ENCODE measurements around the gene ZNF513.
A peak's percentile ranks its signal among the peaks of the same experiment; 100 is the strongest.

The ZNF513 gene

DNA sequence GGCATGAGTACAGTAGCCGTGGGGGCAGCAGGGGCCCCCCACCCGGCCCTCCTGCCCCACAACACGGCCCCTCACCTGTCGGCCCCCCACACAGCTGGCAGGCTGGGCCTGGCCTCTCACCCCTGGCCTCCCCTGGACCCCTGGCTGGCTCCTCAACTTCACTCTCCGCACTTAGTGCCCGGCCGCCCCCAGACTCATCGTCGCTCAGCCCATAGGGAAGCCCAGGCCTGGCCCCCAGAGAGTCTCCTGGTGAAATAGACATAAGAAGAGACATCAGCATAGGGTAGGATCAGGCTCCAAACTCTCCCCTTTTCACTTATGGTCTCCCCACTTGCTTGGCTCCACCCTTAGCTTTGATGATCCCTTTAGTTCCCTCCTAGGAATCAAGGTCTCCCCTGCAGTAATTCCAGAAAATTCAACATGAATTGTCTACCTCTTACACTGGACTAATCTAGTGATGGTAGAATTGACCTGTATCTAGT lies 1.7 kb downstream of the ZNF513 start:
- Histone ChIP-seq H3K27me3 (no peaks in the 10 kb centered on the region), H3K4me3 (ENCODE audit: low read depth in 1 of 2, low read length in 1 of 2) (no peak overlapping the region), H3K4me1 (ENCODE audit: control insufficient read depth in 1 of 2, insufficient read depth in 1 of 2, low read depth in 1 of 2, low read length in 1 of 2) (peaks cover 14 to 22% of the 10 kb centered on the region in 2 experiments), H3K36me3 (peaks cover 75% of the 10 kb centered on the region), H3K9me3 (no peaks in the 10 kb centered on the region), H3K27ac (peak overlapping the region; percentile 96)
- TF ChIP-seq, protein P1, sequence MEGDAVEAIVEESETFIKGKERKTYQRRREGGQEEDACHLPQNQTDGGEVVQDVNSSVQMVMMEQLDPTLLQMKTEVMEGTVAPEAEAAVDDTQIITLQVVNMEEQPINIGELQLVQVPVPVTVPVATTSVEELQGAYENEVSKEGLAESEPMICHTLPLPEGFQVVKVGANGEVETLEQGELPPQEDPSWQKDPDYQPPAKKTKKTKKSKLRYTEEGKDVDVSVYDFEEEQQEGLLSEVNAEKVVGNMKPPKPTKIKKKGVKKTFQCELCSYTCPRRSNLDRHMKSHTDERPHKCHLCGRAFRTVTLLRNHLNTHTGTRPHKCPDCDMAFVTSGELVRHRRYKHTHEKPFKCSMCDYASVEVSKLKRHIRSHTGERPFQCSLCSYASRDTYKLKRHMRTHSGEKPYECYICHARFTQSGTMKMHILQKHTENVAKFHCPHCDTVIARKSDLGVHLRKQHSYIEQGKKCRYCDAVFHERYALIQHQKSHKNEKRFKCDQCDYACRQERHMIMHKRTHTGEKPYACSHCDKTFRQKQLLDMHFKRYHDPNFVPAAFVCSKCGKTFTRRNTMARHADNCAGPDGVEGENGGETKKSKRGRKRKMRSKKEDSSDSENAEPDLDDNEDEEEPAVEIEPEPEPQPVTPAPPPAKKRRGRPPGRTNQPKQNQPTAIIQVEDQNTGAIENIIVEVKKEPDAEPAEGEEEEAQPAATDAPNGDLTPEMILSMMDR (IDR thresholded peaks at IDR 0.05) = no peak

DNA sequence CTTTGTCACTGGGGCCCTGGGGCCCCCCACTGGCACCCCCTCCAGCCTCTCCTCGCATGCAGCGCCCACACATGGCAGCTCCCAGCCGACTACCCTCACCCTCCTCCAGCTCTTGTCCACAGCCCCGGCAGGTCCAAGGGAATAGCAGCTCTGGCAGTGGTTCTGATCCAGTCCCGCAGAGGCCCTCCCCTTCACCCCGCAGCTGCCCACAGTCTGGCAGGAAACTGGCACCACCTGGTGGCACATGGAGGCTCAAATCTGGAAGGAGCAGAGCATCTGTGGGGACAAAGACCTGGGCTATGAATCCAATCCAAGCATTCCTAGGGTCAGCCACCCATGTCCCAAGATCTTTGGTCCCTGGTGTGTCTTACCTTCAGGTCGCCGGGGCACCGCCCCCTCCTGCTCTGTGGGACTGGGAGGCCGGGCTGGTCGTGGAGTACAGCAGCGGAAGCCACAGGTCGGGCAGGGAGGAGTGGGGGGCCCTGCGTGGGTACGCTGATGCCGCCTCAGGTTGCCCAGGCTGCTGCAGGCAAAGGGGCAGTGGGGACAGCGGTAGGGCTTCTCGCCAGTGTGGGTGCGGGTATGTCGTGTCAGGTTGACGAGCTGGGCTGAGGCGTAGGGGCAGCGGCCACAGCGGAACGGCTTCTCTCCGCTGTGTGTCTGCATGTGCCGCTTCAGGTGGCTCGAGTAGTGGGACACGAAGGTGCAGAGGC lies 2.3 kb downstream of the ZNF513 start:
- Histone ChIP-seq H3K9me3 (no peaks in the 10 kb centered on the region), H3K4me3 (ENCODE audit: low read depth in 1 of 2, low read length in 1 of 2) (no peak overlapping the region), H3K27ac (peak overlapping the region; percentile 96), H3K36me3 (peaks cover 75% of the 10 kb centered on the region), H3K27me3 (no peaks in the 10 kb centered on the region), H3K4me1 (ENCODE audit: control insufficient read depth in 1 of 2, insufficient read depth in 1 of 2, low read depth in 1 of 2, low read length in 1 of 2) (peaks cover 14 to 22% of the 10 kb centered on the region in 2 experiments)
- TF ChIP-seq, protein P1 (IDR thresholded peaks at IDR 0.05) = no peak

GRCh38 chr2:27377618-27378095 lies 2.9 kb downstream of the ZNF513 start:
- Histone ChIP-seq H3K27me3 (no peaks in the 10 kb centered on the region), H3K9me3 (no peaks in the 10 kb centered on the region), H3K4me1 (ENCODE audit: control insufficient read depth in 1 of 2, insufficient read depth in 1 of 2, low read depth in 1 of 2, low read length in 1 of 2) (peaks cover 14 to 22% of the 10 kb centered on the region in 2 experiments), H3K36me3 (peaks cover 76% of the 10 kb centered on the region), H3K27ac (no peak overlapping the region), H3K4me3 (ENCODE audit: low read depth in 1 of 2, low read length in 1 of 2) (no peak overlapping the region)
- TF ChIP-seq, protein P1 (IDR thresholded peaks at IDR 0.05) = no peak

DNA sequence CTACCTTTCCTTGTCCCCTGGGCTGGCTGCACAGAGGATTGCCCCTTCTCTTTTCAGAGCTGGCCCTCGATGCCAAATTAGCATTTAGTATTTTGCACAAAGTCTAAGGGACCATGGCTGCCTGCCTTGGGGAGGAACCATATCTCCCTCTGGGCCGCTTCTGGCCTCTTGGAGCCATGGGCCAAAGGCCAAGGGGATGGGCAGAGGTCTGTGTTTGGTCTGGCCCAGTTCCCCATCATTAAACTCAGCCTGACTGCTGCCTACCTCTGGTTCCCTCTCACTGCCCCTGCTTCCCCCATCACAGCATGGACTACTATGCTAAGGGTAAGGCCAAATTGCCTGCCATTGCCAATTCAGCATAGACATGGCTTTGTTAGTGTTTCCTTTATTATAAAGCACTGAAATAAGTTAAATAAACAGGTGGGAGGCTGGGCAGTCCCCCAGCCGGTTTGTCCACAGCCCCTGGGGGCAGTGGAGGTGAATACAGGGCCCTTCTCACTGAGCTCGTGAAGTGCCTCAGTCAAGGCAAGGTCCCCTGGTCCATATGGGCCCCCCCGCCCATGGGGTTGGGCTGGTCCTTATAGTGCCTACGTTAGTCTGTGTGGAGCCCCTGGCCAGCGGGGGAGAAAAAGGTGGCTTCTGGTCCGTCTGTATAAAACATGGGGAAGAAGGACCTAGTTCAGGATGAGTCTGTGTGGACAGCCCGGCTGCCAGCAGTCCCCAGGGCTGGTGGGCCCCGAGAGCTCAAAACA lies 3.5 kb downstream of the ZNF513 start:
- Histone ChIP-seq H3K9me3 (no peaks in the 10 kb centered on the region), H3K4me1 (ENCODE audit: control insufficient read depth in 1 of 2, insufficient read depth in 1 of 2, low read depth in 1 of 2, low read length in 1 of 2) (peaks cover 20 to 27% of the 10 kb centered on the region in 2 experiments), H3K36me3 (peaks cover 72% of the 10 kb centered on the region), H3K27me3 (no peaks in the 10 kb centered on the region), H3K4me3 (ENCODE audit: low read depth in 1 of 2, low read length in 1 of 2) (no peak overlapping the region), H3K27ac (no peak overlapping the region)
- TF ChIP-seq, protein P1 (IDR thresholded peaks at IDR 0.05) = no peak

GRCh38 chr2:27376151-27376865 lies 4.2 kb downstream of the ZNF513 start:
- no peak overlapping the region for H3K4me3 ChIP-seq (ENCODE audit: low read depth in 1 of 2, low read length in 1 of 2)
- TF ChIP-seq, protein P1 (IDR thresholded peaks at IDR 0.05) = no peak
- H3K27me3 ChIP-seq = no peaks in the 10 kb centered on the region
- peaks cover 28 to 35% of the 10 kb centered on the region in 2 experiments for H3K4me1 ChIP-seq (ENCODE audit: control insufficient read depth in 1 of 2, insufficient read depth in 1 of 2, low read depth in 1 of 2, low read length in 1 of 2)
- H3K27ac ChIP-seq = no peak overlapping the region
- no peaks in the 10 kb centered on the region for H3K9me3 ChIP-seq
- peaks cover 65% of the 10 kb centered on the region for H3K36me3 ChIP-seq
